ENCODE data around the gene CDK5. TPM values are rescaled to one million over a fixed set of nuclear protein-coding genes. Genes with fewer than 3 reads are reported as not detected.

Gene CDK5
- total RNA-seq, 3 donors from 2014 or later: 5.2 to 8.8 (median 8.6) TPM

DNA sequence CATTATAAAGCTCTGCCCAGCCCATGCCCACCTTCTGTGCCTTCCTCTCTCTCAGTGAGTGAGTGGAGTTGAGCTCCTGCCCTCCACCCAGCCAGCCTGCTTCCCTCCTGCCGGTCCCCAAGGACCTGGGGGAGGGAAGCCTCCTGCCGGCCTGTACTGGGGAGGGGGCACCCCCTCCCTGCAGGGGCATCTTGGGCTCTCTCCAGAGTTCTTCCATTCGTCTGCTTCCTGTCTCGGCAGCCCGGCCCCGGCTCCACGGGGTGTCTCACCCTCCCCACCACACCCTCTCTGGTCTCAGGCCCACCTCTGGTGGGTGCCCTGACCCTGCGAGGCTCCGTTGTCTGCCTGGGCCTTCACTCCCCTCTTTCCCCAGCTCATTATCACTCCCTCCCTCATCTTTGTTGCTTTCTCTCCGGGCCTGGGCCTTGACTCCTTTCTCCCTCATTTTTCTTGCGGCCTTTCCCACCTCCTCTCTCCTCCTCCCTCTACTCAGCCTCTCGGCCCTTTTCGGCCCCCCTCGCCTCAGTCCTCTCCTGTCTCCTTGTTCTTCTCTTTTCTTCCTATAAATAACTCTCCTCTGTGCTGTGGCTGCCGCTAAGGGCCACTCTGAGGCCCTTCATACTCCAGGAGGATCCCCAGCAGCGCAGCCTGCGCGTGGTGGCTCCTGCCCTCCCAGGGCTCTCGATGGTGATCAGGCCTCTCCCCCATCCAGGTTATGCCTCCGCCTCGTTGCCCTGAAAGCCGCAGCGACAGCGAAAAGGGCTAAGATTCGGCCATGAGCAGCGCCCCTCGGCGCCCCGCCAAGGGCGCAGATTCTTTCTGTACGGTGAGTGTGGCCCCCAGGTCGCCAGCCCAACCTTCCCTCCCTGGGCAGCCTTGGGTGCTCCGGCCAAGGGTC lies 3.8 kb upstream of the CDK5 start:
- peaks cover 20 to 24% of the 10 kb centered on the region in 2 donors for H3K4me1 ChIP-seq
- no peak for DNase-seq (ENCODE audit: low spot score in 2 of 2)
- H3K36me3 ChIP-seq: no peaks in the 10 kb centered on the region
- H3K27me3 ChIP-seq: no peaks in the 10 kb centered on the region
- H3K27ac ChIP-seq: peak overlapping the region; percentile 81 to 89
- TF ChIP-seq POLR2A (IDR thresholded peaks at IDR 0.05) (no peak), POLR2AphosphoS5 (IDR thresholded peaks at IDR 0.05) (no peak)
- TF ChIP-seq, protein P1, sequence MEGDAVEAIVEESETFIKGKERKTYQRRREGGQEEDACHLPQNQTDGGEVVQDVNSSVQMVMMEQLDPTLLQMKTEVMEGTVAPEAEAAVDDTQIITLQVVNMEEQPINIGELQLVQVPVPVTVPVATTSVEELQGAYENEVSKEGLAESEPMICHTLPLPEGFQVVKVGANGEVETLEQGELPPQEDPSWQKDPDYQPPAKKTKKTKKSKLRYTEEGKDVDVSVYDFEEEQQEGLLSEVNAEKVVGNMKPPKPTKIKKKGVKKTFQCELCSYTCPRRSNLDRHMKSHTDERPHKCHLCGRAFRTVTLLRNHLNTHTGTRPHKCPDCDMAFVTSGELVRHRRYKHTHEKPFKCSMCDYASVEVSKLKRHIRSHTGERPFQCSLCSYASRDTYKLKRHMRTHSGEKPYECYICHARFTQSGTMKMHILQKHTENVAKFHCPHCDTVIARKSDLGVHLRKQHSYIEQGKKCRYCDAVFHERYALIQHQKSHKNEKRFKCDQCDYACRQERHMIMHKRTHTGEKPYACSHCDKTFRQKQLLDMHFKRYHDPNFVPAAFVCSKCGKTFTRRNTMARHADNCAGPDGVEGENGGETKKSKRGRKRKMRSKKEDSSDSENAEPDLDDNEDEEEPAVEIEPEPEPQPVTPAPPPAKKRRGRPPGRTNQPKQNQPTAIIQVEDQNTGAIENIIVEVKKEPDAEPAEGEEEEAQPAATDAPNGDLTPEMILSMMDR (IDR thresholded peaks at IDR 0.05): no peak
- peak overlapping the region in 2 of 3 donors; percentile 86 to 98 for H3K4me3 ChIP-seq
- intact Hi-C loops (cut with DNase I; ENCODE audit: low total_unique reads): no loop called here
- H3K9me3 ChIP-seq: no peaks in the 10 kb centered on the region

DNA sequence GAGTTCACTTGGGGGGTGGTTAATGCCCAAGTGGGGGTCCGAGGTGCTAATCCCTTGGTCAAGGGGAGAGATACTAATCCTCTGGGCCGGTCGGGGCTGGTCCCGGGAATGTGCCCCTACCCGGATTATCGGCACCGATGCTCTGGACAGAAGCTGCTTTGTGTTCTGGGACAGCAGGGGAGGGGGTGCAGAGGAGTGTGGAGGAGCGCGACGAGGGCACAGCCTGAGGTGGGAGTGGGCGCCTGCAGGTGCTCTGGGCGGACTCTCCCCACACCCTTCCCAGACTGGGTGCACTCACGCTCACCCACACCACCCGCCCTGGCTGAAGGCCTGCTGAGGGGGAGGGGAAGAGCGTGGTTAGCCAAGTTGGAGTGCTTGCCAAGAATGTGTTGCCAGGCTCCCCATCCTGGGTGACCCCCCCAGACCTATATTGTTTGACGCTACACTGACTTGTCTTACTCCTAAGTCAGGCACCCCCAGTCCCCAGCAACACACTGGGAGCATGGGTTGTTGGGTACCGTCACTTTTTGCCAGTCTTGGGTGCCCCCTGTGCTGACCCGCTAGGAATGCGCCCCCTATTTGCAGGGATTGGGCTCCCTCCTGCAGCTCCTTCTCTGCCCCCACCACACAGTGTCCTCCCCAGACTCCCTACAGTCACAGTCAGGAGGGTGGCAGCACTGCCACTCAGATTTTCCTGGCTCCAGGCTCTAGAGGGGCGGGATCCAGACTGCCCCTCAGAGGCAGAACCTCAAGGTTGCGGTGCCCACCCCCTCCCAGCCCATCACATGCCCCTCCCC lies 2.9 kb upstream of the CDK5 start:
- peak overlapping the region; percentile 81 to 98 (median 86) for H3K4me3 ChIP-seq
- no peak for DNase-seq (ENCODE audit: low spot score in 2 of 2)
- TF ChIP-seq POLR2AphosphoS5 (IDR thresholded peaks at IDR 0.05) (no peak), POLR2A (IDR thresholded peaks at IDR 0.05) (no peak)
- TF ChIP-seq, protein P1 (IDR thresholded peaks at IDR 0.05): no peak
- intact Hi-C loops (cut with DNase I; ENCODE audit: low total_unique reads): no loop called here
- H3K4me1 ChIP-seq: peaks cover 20 to 24% of the 10 kb centered on the region in 2 donors
- peak overlapping the region; percentile 97 to 100 for H3K27ac ChIP-seq
- no peaks in the 10 kb centered on the region for H3K9me3 ChIP-seq
- no peaks in the 10 kb centered on the region for H3K27me3 ChIP-seq
- no peaks in the 10 kb centered on the region for H3K36me3 ChIP-seq

DNA sequence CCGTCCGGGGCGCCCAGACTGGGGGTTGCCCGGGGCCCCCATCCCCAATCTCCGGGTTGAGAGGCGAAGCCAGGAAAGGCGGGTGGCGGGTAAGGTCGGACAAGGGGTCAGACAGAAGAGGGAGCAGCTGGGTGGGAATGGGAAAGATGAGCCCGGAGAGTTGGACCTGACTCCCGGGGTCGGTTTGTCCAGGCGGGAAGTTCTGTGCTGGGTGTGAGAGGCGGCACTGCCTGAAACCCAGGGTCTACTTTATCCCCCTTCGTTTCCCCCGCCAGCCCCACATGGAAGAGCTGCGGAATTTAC lies 2.4 kb upstream of the CDK5 start:
- peak overlapping the region; percentile 81 to 98 (median 86) for H3K4me3 ChIP-seq
- no peaks in the 10 kb centered on the region for H3K36me3 ChIP-seq
- intact Hi-C loops (cut with DNase I; ENCODE audit: low total_unique reads): no loop called here
- H3K9me3 ChIP-seq: no peaks in the 10 kb centered on the region
- DNase-seq (ENCODE audit: low spot score in 2 of 2): peak in 1 of 2 donors; percentile 43
- TF ChIP-seq POLR2AphosphoS5 (IDR thresholded peaks at IDR 0.05) (peak in 1 of 3 donors; percentile 2), POLR2A (IDR thresholded peaks at IDR 0.05) (no peak)
- TF ChIP-seq, protein P1 (IDR thresholded peaks at IDR 0.05): no peak
- peaks cover 20 to 24% of the 10 kb centered on the region in 2 donors for H3K4me1 ChIP-seq
- no peaks in the 10 kb centered on the region for H3K27me3 ChIP-seq
- H3K27ac ChIP-seq: peak overlapping the region; percentile 97 to 100

DNA sequence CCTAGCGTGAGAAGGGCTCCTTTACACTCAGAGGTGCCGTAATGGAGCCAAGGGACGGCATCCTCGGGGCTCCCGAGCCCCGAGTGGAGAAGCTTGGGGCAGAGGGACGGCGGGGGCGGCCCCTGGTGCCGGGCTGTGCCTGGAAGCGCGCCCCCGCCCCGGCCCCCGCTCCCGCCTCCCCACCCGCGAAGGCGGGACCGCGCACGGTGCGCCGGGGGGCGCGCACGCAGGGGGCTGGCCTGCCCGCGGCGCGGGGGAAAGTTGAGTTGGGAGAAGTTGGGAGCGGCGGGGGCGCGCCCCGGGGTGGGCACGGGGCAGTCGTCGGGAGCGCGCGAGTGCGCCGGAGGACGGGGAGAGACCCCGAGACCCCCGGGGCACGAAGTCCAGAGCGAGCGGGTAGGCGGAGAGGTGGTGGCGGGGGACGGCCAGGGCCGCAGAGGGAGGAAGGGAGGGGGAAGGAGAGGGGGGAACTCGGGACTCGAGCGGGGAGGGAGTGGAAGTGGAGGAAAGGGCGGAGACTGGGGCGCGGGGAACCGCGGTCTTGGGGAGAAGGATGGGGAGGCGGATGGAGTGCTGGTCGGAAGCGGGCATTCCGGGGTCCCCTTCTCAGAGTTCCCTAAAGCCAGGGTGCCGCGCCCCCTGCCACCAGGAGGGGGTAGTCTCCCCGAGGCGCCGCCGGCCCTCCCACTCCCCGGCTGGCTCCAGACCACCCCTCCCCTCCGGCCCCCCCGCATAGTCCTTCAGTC lies 1.8 kb upstream of the CDK5 start, which contains the start of gene SLC4A2:
SLC4A2 (plus strand) TSS at position 223 of the 746 bp plus-strand sequence. CDS start 2,399 bp downstream, outside the sequence.
- intact Hi-C loops (cut with DNase I; ENCODE audit: low total_unique reads): no loop called here
- DNase-seq (ENCODE audit: low spot score in 2 of 2): peak; percentile 65 to 71
- Histone ChIP-seq H3K36me3 (no peaks in the 10 kb centered on the region), H3K27me3 (no peaks in the 10 kb centered on the region), H3K4me1 (peaks cover 20 to 24% of the 10 kb centered on the region in 2 donors), H3K9me3 (no peaks in the 10 kb centered on the region), H3K27ac (peak within 1 kb of the TSS; percentile 97 to 100), H3K4me3 (peak within 1 kb of the TSS; percentile 81 to 98 (median 86))
- TF ChIP-seq, protein P1 (IDR thresholded peaks at IDR 0.05): peak in 2 of 3 donors; percentile 9 to 29
- TF ChIP-seq POLR2AphosphoS5 (IDR thresholded peaks at IDR 0.05): no peak
- TF ChIP-seq POLR2A (IDR thresholded peaks at IDR 0.05): no peak

All from breast epithelium (tissue), 4 donors.